GM23338 (cell line): Measurements from ENCODE around the gene EPG5.

Source experiments
- CREB1 ChIP-seq: fragments of 250-450 bp; sonication (Bioruptor Pico); IDR thresholded peaks from 2 replicates; pipeline ENCODE4 v1.5.0; 2020; ENCODE audit warnings: low read depth, mild to moderate bottlenecking, moderate library complexity
- EZH2 ChIP-seq: fragments of 200-600 bp; sonication (generic); IDR thresholded peaks from one replicate; pipeline ENCODE4 v1.8.0; 2017; ENCODE audit warnings: antibody characterized with exemption, mild to moderate bottlenecking, low read depth; ENCODE audit not compliant: unreplicated experiment
- EZH2phosphoT487 ChIP-seq: fragments of 200-600 bp; sonication (generic); IDR thresholded peaks from one replicate; pipeline ENCODE4 v1.8.1; 2018; ENCODE audit warnings: antibody characterized with exemption; ENCODE audit not compliant: unreplicated experiment
- POLR2AphosphoS5 ChIP-seq: IDR thresholded peaks from 2 replicates; pipeline ENCODE4 v1.6.1; 2016; ENCODE audit warnings: antibody characterized with exemption, low read depth
- ZNF114 ChIP-seq: fragments of 250-450 bp; sonication (Bioruptor Pico); IDR thresholded peaks from 2 replicates; pipeline ENCODE4 v1.5.0; 2020; ENCODE audit warnings: mild to moderate bottlenecking, moderate library complexity
- ZNF331 ChIP-seq: fragments of 250-450 bp; sonication (Bioruptor Pico); IDR thresholded peaks from 2 replicates; pipeline ENCODE4 v1.5.0; 2020; ENCODE audit warnings: low read depth, mild to moderate bottlenecking, moderate library complexity
- TF ChIP-seq, protein P1 (sequence below), 2 experiments: fragments of 200-600 bp in 1 of 2; sonication (generic) in 1 of 2; conservative IDR thresholded peaks; 2 replicates each; pipeline versions ENCODE4 v1.5.1 to v1.6.1; 2016 to 2017; ENCODE audit warnings: antibody characterized with exemption in 2 of 2, low read depth in 2 of 2, mild to moderate bottlenecking in 2 of 2, moderate library complexity in 1 of 2
- TF ChIP-seq, protein P2 (sequence below): IDR thresholded peaks from one replicate; pipeline ENCODE4 v1.6.1; 2018; ENCODE audit warnings: antibody characterized with exemption; ENCODE audit not compliant: unreplicated experiment
- TF ChIP-seq, protein P3 (sequence below): IDR thresholded peaks from 2 replicates; pipeline ENCODE4 v1.6.1; 2016; ENCODE audit warnings: antibody characterized with exemption

DNA sequence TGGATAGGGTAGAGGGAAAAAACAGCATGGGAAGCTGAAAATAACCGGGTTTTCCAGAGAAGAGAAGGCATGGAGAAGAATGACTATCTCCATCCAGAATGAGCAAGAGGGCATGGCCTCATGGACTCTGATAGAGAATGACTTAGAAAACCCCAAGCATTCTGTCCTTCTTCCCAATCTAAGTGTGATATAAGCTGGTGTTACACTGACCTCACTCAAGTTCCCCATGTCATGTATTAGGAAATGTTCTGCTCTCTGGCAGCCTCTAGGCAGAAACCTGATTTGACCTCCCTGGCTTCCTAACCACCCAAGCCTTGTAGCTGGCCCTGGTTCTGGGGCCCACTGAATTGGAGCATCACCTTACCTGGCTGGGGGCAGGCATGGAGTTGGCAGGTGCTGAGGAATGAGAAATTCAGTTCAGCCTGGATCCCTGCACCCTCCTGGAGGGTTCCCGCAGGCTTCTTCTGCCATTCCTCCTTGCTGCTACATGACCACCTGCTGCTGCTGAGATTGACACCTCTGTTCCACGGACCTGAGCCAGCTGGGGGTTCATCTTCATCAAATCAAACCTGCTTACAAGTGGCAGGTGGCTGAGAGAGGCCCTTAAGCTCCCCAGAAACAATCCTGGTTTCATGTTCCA lies 146.9 kb downstream of the EPG5 start:
- TF ChIP-seq, protein P1, sequence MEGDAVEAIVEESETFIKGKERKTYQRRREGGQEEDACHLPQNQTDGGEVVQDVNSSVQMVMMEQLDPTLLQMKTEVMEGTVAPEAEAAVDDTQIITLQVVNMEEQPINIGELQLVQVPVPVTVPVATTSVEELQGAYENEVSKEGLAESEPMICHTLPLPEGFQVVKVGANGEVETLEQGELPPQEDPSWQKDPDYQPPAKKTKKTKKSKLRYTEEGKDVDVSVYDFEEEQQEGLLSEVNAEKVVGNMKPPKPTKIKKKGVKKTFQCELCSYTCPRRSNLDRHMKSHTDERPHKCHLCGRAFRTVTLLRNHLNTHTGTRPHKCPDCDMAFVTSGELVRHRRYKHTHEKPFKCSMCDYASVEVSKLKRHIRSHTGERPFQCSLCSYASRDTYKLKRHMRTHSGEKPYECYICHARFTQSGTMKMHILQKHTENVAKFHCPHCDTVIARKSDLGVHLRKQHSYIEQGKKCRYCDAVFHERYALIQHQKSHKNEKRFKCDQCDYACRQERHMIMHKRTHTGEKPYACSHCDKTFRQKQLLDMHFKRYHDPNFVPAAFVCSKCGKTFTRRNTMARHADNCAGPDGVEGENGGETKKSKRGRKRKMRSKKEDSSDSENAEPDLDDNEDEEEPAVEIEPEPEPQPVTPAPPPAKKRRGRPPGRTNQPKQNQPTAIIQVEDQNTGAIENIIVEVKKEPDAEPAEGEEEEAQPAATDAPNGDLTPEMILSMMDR (conservative IDR thresholded peaks at IDR 0.05; ENCODE audit: low read depth in 2 of 2), result no peak
- TF ChIP-seq POLR2AphosphoS5, result no peak
- no peak for TF ChIP-seq CREB1 (CRISPR knock-in tag)
- TF ChIP-seq EZH2, result no peak
- no peak for TF ChIP-seq EZH2phosphoT487
- TF ChIP-seq, protein P2, sequence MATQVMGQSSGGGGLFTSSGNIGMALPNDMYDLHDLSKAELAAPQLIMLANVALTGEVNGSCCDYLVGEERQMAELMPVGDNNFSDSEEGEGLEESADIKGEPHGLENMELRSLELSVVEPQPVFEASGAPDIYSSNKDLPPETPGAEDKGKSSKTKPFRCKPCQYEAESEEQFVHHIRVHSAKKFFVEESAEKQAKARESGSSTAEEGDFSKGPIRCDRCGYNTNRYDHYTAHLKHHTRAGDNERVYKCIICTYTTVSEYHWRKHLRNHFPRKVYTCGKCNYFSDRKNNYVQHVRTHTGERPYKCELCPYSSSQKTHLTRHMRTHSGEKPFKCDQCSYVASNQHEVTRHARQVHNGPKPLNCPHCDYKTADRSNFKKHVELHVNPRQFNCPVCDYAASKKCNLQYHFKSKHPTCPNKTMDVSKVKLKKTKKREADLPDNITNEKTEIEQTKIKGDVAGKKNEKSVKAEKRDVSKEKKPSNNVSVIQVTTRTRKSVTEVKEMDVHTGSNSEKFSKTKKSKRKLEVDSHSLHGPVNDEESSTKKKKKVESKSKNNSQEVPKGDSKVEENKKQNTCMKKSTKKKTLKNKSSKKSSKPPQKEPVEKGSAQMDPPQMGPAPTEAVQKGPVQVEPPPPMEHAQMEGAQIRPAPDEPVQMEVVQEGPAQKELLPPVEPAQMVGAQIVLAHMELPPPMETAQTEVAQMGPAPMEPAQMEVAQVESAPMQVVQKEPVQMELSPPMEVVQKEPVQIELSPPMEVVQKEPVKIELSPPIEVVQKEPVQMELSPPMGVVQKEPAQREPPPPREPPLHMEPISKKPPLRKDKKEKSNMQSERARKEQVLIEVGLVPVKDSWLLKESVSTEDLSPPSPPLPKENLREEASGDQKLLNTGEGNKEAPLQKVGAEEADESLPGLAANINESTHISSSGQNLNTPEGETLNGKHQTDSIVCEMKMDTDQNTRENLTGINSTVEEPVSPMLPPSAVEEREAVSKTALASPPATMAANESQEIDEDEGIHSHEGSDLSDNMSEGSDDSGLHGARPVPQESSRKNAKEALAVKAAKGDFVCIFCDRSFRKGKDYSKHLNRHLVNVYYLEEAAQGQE, result no peak
- TF ChIP-seq ZNF114 (CRISPR knock-in tag), result no peak
- no peak for TF ChIP-seq ZNF331 (CRISPR knock-in tag)
- TF ChIP-seq, protein P3, sequence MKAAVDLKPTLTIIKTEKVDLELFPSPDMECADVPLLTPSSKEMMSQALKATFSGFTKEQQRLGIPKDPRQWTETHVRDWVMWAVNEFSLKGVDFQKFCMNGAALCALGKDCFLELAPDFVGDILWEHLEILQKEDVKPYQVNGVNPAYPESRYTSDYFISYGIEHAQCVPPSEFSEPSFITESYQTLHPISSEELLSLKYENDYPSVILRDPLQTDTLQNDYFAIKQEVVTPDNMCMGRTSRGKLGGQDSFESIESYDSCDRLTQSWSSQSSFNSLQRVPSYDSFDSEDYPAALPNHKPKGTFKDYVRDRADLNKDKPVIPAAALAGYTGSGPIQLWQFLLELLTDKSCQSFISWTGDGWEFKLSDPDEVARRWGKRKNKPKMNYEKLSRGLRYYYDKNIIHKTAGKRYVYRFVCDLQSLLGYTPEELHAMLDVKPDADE, result no peak
